Stomach (tissue), 9 donors: Measurements from ENCODE around the gene METTL25. TPM values are rescaled to one million over a fixed set of nuclear protein-coding genes. Genes with fewer than 3 reads are reported as not detected.

ENCODE experiments used
- DNase-seq, 2 donors: peaks; one replicate each; pipeline versions ENCODE4 v3.0.0 to v3.0.0-alpha.2; 2013 to 2019
- H3K27ac ChIP-seq, 5 donors: fragments of 200-600 bp in 4 of 5; sonication (generic) in 4 of 5; one replicate each; pipeline ENCODE4 v1.5.1; 2013 to 2019; ENCODE audit warnings: mild to moderate bottlenecking in 1 of 5, moderate library complexity in 1 of 5
- H3K27me3 ChIP-seq, 3 donors: fragments of 200-600 bp; sonication (generic); one replicate each; pipeline ENCODE4 v1.5.1; 2017 to 2019; ENCODE audit warnings: mixed run types in 1 of 3
- H3K36me3 ChIP-seq, 4 donors: fragments of 200-600 bp; sonication (generic); 1 replicate in 3 of 4; 2 replicates in 1 of 4; pipeline ENCODE4 v1.5.1; 2016 to 2019
- H3K4me1 ChIP-seq, 4 donors: fragments of 200-600 bp; sonication (generic); one replicate each; pipeline ENCODE4 v1.5.1; 2016 to 2019
- H3K4me3 ChIP-seq, 4 donors: fragments of 200-600 bp; sonication (generic) in 3 of 4; one replicate each; pipeline ENCODE4 v1.5.1; 2016 to 2019; ENCODE audit warnings: mild to moderate bottlenecking in 1 of 4
- H3K9me3 ChIP-seq, 4 donors: fragments of 200-600 bp; sonication (generic); one replicate each; pipeline ENCODE4 v1.5.1; 2016 to 2019
- CTCF ChIP-seq, 7 experiments: fragments of 450-650 bp in 4 of 7; fragments of 200-600 bp in 3 of 7; sonication (generic) in 3 of 7; IDR thresholded peaks; one replicate each; pipeline ENCODE4 v1.5.1; 2016 to 2019; ENCODE audit warnings: antibody characterized with exemption in 7 of 7, control low read depth in 2 of 7, mild to moderate bottlenecking in 1 of 7
- EP300 ChIP-seq: sonication (generic); formaldehyde crosslinking; IDR thresholded peaks from one replicate; pipeline ENCODE4 v1.6.1; 2017; ENCODE audit warnings: antibody characterized with exemption
- POLR2A ChIP-seq, 4 donors: fragments of 450-650 bp; IDR thresholded peaks; one replicate each; pipeline ENCODE4 v1.6.1; 2016; ENCODE audit warnings: antibody characterized with exemption in 4 of 4, control low read depth in 2 of 4, mild to moderate bottlenecking in 1 of 4, moderate library complexity in 1 of 4
- POLR2AphosphoS5 ChIP-seq, 3 donors: sonication (generic); formaldehyde crosslinking; IDR thresholded peaks; one replicate each; pipeline ENCODE4 v1.6.1; 2016; ENCODE audit warnings: antibody characterized with exemption in 3 of 3
- WGBS, 5 donors: extraction: QIAGEN DNeasy Blood & Tissue Kit in 3 of 5; methylation state at CpG; one replicate each; pipeline versions ENCODE4 v1.1.5 to v1.1.7; 2013 to 2018; 5-methylcytosine and 5-hydroxymethylcytosine counted together
- intact Hi-C: fragments of 100-400 bp; cut with DNase I; formaldehyde crosslinking; loops from one replicate; pipeline ENCODE4 v1.15.1; 2023; ENCODE audit warnings: low total_unique reads
- polyA plus RNA-seq, 3 donors: library from polyadenylated mRNA; stranded (reverse); fragments of 200-250 nt; gene quantifications; one replicate each; pipeline ENCODE4 v1.2.3, GENCODE V29; 2013
- total RNA-seq, 5 donors: library from RNA; depleted of rRNA; stranded (reverse); fragments of >200 nt; gene quantifications; one replicate each; pipeline versions ENCODE4 v1.1.0 to v1.2.3, GENCODE V29; 2014 to 2016
- donor health status: healthy with polysubstance abuse.
- donor health status: Bipolar disorder and iron deficiency.
- donor health status: healthy.

The METTL25 gene
- total and polyA plus RNA-seq, 8 donors: 3.5 to 26.4 (median 10.1) TPM

- TF ChIP-seq POLR2AphosphoS5 (IDR thresholded peaks at IDR 0.05) (no peak), EP300 (no peak), CTCF (IDR thresholded peaks at IDR 0.05) (no peak), POLR2A (IDR thresholded peaks at IDR 0.05) (no peak)
- no peaks in the 10 kb centered on the region for H3K27me3 ChIP-seq
- WGBS, 5 donors: 30 to 59% (median 50%) methylated on average over 2 of the region's 2 CpGs
- intact Hi-C loops: no loop called here
- H3K36me3 ChIP-seq: no peaks in the 10 kb centered on the region
- peaks cover 0 to 13% (median 4%) of the 10 kb centered on the region in 4 donors for H3K4me1 ChIP-seq
- no peak overlapping the region for H3K4me3 ChIP-seq
- H3K27ac ChIP-seq: no peak overlapping the region
- no peak for DNase-seq
- H3K9me3 ChIP-seq: no peaks in the 10 kb centered on the region
Measured at GRCh38 chr12:82425241-82425640, 66.9 kb downstream of the METTL25 start.

GRCh38 chr12:82426081-82426480 lies 67.8 kb downstream of the METTL25 start:
- DNase-seq: no peak

GRCh38 chr12:82426586-82426985 lies 68.3 kb downstream of the METTL25 start:
- no peak for DNase-seq
- no peak for TF ChIP-seq CTCF (IDR thresholded peaks at IDR 0.05)
- Histone ChIP-seq H3K27ac (no peak overlapping the region), H3K4me1 (peaks cover 0 to 13% (median 4%) of the 10 kb centered on the region in 4 donors), H3K4me3 (no peak overlapping the region), H3K27me3 (no peaks in the 10 kb centered on the region), H3K36me3 (peaks cover 0 to 3% (median 0%) of the 10 kb centered on the region in 4 donors), H3K9me3 (no peaks in the 10 kb centered on the region)
- intact Hi-C loops: no loop called here
- WGBS, 5 donors: 87 to 98% (median 95%) methylated on average over 2 of the region's 2 CpGs

More at GRCh38 chr12:82426081-82426480, 67.8 kb downstream of the METTL25 start:
- Histone ChIP-seq H3K9me3 (no peaks in the 10 kb centered on the region), H3K36me3 (peaks cover 0 to under 1% (median 0%) of the 10 kb centered on the region in 4 donors), H3K27ac (no peak overlapping the region), H3K4me1 (peaks cover 0 to 13% (median 4%) of the 10 kb centered on the region in 4 donors), H3K4me3 (no peak overlapping the region), H3K27me3 (no peaks in the 10 kb centered on the region)
- no peak for TF ChIP-seq POLR2AphosphoS5 (IDR thresholded peaks at IDR 0.05)
- 22 to 35% (median 22%) methylated on average over 4 of the region's 4 CpGs for WGBS, 5 donors
- intact Hi-C loops: no loop called here

- peaks cover 0 to 8% (median 3%) of the 10 kb centered on the region in 4 donors for H3K4me1 ChIP-seq
- peak in 1 of 2 donors; percentile 17 for DNase-seq
- TF ChIP-seq POLR2A (IDR thresholded peaks at IDR 0.05): no peak
- no peak for TF ChIP-seq POLR2AphosphoS5 (IDR thresholded peaks at IDR 0.05)
- no peak for TF ChIP-seq EP300
- no peak for TF ChIP-seq CTCF (IDR thresholded peaks at IDR 0.05)
- intact Hi-C loops: no loop called here
- no peak overlapping the region for H3K4me3 ChIP-seq
- H3K9me3 ChIP-seq: no peaks in the 10 kb centered on the region
- H3K27me3 ChIP-seq: no peaks in the 10 kb centered on the region
- no peak overlapping the region for H3K27ac ChIP-seq
- 65 to 82% (median 74%) methylated on average over 3 of the region's 3 CpGs for WGBS, 5 donors
- H3K36me3 ChIP-seq: peaks cover 0 to 3% (median 0%) of the 10 kb centered on the region in 4 donors
Measured at GRCh38 chr12:82430541-82431145, 72.3 kb downstream of the METTL25 start.

GRCh38 chr12:82434392-82434911 lies 76.1 kb downstream of the METTL25 start:
- H3K27ac ChIP-seq: no peak overlapping the region
- no peak for TF ChIP-seq EP300
- intact Hi-C loops: no loop called here
- H3K4me1 ChIP-seq: no peaks in the 10 kb centered on the region
- H3K27me3 ChIP-seq: no peaks in the 10 kb centered on the region
- peaks cover 0 to 11% (median 0%) of the 10 kb centered on the region in 4 donors for H3K36me3 ChIP-seq
- WGBS, 5 donors: 76 to 92% (median 85%) methylated on average over 2 of the region's 2 CpGs
- no peak for DNase-seq
- no peaks in the 10 kb centered on the region for H3K9me3 ChIP-seq
- H3K4me3 ChIP-seq: no peak overlapping the region
